Measurements from ENCODE around the gene TMEM233.

DNA sequence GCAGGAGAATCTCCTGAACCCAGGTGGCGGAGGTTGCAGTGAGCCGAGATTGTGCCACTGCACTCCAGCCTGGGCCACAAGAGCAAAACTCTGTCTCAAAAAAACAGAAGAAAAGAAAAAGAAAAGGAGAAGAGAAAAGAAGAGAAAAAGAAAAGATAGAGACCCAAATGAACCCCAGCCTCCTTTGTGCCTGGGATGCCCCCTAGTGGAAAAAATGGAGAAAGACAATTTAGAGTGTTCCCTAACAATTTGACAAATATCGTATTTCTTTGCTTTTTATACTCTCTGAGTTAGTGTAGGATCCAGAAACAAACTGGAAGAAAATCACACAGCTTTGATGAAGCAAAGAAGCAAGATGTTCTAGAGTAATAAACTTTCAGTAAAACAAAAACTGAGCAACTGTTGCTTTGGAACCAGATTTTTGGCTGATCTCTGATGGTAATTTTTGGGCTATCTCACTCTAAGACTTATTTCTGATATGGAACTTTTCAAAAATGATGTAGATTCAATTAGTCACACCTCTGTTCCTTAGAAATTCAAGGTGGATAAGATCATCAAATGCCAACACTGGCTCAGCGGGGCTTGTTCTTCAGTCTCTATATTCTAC is 55.7 kb downstream of the TMEM233 start:
- TF ChIP-seq TAF1 (IDR thresholded peaks at IDR 0.05; ENCODE audit: borderline replicate concordance, low read depth, low read length) (no peak), EP300 (IDR thresholded peaks at IDR 0.05; ENCODE audit: borderline replicate concordance in 1 of 2, low read depth in 1 of 2, low read length in 1 of 2) (no peak), POLR2AphosphoS5 (IDR thresholded peaks at IDR 0.05; ENCODE audit: low read depth, low read length) (no peak), ELF1 (IDR thresholded peaks at IDR 0.05) (no peak), RFX5 (IDR thresholded peaks at IDR 0.05; ENCODE audit: low read length) (no peak), RCOR1 (IDR thresholded peaks at IDR 0.05; ENCODE audit: low read length) (no peak), SIN3A (IDR thresholded peaks at IDR 0.05; ENCODE audit: borderline replicate concordance, low read depth, low read length) (no peak)
- TF ChIP-seq, protein P1, sequence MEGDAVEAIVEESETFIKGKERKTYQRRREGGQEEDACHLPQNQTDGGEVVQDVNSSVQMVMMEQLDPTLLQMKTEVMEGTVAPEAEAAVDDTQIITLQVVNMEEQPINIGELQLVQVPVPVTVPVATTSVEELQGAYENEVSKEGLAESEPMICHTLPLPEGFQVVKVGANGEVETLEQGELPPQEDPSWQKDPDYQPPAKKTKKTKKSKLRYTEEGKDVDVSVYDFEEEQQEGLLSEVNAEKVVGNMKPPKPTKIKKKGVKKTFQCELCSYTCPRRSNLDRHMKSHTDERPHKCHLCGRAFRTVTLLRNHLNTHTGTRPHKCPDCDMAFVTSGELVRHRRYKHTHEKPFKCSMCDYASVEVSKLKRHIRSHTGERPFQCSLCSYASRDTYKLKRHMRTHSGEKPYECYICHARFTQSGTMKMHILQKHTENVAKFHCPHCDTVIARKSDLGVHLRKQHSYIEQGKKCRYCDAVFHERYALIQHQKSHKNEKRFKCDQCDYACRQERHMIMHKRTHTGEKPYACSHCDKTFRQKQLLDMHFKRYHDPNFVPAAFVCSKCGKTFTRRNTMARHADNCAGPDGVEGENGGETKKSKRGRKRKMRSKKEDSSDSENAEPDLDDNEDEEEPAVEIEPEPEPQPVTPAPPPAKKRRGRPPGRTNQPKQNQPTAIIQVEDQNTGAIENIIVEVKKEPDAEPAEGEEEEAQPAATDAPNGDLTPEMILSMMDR (IDR thresholded peaks at IDR 0.05): peak; percentile 89
- TF ChIP-seq, protein P2, sequence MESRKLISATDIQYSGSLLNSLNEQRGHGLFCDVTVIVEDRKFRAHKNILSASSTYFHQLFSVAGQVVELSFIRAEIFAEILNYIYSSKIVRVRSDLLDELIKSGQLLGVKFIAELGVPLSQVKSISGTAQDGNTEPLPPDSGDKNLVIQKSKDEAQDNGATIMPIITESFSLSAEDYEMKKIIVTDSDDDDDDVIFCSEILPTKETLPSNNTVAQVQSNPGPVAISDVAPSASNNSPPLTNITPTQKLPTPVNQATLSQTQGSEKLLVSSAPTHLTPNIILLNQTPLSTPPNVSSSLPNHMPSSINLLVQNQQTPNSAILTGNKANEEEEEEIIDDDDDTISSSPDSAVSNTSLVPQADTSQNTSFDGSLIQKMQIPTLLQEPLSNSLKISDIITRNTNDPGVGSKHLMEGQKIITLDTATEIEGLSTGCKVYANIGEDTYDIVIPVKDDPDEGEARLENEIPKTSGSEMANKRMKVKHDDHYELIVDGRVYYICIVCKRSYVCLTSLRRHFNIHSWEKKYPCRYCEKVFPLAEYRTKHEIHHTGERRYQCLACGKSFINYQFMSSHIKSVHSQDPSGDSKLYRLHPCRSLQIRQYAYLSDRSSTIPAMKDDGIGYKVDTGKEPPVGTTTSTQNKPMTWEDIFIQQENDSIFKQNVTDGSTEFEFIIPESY (IDR thresholded peaks at IDR 0.05; ENCODE audit: borderline replicate concordance, low read depth): no peak
- TF ChIP-seq, protein P3, sequence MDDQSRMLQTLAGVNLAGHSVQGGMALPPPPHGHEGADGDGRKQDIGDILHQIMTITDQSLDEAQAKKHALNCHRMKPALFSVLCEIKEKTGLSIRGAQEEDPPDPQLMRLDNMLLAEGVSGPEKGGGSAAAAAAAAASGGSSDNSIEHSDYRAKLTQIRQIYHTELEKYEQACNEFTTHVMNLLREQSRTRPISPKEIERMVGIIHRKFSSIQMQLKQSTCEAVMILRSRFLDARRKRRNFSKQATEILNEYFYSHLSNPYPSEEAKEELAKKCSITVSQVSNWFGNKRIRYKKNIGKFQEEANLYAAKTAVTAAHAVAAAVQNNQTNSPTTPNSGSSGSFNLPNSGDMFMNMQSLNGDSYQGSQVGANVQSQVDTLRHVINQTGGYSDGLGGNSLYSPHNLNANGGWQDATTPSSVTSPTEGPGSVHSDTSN (IDR thresholded peaks at IDR 0.05): no peak
